22Rv1 (cell line): Measurements from ENCODE around the gene TYR.

Experiments
- H3K27ac ChIP-seq: fragments of 450-650 bp; 2 replicates; pipeline ENCODE4 v1.5.1; 2017
- ZFX ChIP-seq: fragments of 450-650 bp; IDR thresholded peaks from 2 replicates; pipeline ENCODE4 v1.6.1; 2017; ENCODE audit warnings: antibody characterized with exemption, borderline replicate concordance
- TF ChIP-seq, protein P1 (sequence below): fragments of 450-650 bp; IDR thresholded peaks from 2 replicates; pipeline ENCODE4 v1.5.1; 2017; ENCODE audit warnings: mild to moderate bottlenecking

TYR gene

DNA sequence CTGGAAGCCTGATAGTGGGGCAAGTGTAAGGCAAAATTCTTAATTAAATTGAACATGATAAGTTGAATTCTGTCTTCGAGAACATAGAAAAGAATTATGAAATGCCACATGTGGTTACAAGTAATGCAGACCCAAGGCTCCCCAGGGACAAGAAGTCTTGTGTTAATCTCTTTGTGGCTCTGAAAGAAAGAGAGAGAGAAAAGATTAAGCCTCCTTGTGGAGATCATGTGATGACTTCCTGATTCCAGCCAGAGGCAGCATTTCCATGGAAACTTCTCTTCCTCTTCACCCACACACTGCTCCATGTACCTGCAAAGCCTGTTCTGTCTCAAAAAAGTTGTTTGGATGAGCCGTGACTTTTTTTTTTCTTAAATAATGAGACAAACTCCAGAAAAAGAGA, 1.9 kb upstream of the TYR start:
- H3K27ac ChIP-seq: no peak overlapping the region
- TF ChIP-seq, protein P1, sequence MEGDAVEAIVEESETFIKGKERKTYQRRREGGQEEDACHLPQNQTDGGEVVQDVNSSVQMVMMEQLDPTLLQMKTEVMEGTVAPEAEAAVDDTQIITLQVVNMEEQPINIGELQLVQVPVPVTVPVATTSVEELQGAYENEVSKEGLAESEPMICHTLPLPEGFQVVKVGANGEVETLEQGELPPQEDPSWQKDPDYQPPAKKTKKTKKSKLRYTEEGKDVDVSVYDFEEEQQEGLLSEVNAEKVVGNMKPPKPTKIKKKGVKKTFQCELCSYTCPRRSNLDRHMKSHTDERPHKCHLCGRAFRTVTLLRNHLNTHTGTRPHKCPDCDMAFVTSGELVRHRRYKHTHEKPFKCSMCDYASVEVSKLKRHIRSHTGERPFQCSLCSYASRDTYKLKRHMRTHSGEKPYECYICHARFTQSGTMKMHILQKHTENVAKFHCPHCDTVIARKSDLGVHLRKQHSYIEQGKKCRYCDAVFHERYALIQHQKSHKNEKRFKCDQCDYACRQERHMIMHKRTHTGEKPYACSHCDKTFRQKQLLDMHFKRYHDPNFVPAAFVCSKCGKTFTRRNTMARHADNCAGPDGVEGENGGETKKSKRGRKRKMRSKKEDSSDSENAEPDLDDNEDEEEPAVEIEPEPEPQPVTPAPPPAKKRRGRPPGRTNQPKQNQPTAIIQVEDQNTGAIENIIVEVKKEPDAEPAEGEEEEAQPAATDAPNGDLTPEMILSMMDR: no peak
- no peak for TF ChIP-seq ZFX

DNA sequence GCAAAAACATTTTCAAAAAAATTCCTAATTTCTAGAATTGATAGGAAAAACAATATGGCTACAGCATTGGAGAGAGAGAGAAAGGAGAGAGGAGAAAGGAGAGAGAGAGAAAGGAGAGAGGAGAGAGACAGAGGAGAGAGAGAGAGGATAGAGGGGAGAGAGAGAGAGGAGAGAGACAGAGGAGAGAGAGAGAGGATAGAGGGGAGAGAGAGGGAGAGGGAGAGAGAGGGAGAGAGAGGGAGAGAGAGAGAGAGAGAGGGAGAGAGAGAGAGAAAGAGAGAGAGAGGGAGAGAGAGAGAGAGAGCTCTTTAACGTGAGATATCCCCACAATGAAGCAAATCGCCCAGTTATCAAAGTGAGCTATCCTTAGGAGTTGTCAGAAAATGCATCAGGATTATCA, 737 bp upstream of the TYR start:
- TF ChIP-seq, protein P1: no peak
- no peak for TF ChIP-seq ZFX
- H3K27ac ChIP-seq: no peak overlapping the region

DNA sequence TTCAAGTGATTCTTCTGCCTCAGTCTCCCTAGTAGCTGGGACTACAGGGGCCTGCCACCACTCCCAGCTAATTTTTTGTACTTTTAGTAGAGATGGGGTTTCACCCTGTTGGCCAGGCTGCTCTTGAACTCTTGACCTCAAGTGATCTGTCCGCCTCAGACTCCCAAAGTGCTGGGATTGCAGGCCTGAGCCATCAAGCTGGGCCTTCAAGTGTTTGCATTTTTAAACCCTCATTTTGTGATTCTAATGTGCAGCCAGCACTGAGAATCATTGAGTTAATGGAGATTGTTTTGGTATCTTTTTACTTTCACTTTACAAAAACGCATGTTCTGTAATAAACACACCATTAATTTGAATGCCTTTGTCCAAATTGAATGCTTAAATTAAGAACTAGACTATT, 3.4 kb downstream of the TYR start:
- no peak overlapping the region for H3K27ac ChIP-seq
- no peak for TF ChIP-seq ZFX
- TF ChIP-seq, protein P1: no peak

DNA sequence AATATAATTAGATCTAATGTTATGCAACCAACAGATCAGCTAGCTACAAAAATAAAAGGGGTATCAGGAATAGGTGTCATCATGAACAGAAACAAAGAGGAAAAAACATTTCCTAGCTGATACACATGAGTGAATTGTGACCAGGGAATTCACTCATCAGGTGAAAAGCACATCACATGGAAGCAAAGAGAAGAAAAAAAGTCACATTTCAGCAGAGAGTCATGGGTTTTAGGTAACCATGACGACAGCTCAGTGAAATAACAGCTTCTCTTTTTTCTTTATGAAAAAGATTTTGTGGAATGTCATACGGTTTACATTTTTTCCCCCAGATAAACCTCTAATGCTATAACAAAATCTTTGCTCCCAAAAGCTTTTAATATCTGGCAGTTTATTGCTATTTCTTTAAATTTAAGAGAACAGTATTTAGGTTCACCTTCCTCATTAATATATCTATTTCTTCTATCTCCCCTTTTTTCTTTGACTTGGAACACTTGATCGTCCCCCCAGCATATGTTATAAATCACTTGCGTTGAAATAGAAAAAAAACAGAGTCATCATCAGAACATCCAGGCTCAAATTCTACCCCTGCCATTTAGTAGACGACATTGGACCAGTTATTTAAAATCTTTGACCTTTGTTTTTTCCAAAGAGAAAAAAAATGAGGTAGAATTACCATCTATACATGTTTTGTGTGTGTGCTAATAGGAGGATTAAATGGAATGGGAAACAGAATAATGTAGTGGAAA, 5.3 kb downstream of the TYR start:
- TF ChIP-seq, protein P1: no peak
- no peak for TF ChIP-seq ZFX
- H3K27ac ChIP-seq: no peak overlapping the region

DNA sequence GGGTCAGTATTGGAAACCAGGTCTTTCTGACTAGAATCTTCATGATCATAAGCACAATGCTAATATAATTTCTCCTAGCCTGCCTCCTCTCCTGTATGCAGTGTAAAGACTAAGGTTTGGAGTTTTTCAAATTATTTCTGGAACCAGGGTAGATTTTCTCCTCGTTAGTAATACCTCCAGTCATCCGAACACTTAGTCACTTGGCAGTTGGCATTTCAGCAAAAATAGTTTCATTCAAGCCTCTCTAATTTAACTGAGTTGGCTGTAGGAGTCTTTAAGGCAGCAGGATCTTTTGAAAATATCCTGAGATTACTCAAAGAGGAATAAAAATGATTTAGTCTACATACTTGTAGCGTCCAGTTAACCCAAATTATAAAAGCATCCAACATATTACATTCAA, 6.3 kb downstream of the TYR start:
- no peak for TF ChIP-seq ZFX
- TF ChIP-seq, protein P1: no peak
- H3K27ac ChIP-seq: no peak overlapping the region

DNA sequence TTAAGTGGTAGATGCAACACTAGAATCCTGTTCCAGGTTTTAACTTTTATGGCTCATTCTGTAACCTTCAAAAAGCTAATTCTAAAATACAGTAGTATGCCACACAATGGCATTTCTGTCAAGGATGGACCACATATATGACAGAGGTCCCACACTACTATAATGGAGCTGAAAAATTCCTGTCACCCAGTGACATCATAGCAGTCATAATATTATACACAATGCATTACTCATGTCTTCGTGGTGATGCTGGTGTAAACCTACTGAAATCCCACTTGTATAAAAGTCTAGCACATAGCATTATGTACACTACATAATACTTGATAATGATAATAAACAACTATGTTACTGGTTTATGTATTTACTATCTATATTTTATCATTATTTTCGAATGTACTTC, 12.1 kb downstream of the TYR start:
- no peak for TF ChIP-seq ZFX
- TF ChIP-seq, protein P1: no peak
- no peak overlapping the region for H3K27ac ChIP-seq

DNA sequence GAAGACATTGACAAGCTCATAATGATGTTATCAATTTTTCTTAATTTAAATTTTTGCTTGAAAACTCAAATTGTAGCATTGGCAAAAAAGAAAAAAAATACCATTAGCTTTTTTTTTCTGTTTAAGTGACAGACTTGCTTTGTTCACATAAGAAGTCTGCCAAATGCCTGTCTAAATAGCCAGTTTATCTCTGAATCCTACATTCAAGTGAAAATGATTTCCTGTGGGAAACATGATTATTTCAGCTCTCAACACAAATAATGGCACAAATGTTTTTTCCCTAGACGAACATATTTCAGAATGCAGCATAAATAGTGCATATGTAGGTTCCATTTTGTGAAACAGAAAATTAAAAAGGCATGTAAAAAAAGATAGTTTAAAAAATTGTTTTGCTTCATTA, 23.5 kb downstream of the TYR start:
- H3K27ac ChIP-seq: no peak overlapping the region
- TF ChIP-seq, protein P1: no peak
- no peak for TF ChIP-seq ZFX
